ENCODE results near the gene CGB2.

GRCh38 chr19:49065905-49066512 lies 34.3 kb downstream of the CGB2 start:
- TF ChIP-seq, protein P1, sequence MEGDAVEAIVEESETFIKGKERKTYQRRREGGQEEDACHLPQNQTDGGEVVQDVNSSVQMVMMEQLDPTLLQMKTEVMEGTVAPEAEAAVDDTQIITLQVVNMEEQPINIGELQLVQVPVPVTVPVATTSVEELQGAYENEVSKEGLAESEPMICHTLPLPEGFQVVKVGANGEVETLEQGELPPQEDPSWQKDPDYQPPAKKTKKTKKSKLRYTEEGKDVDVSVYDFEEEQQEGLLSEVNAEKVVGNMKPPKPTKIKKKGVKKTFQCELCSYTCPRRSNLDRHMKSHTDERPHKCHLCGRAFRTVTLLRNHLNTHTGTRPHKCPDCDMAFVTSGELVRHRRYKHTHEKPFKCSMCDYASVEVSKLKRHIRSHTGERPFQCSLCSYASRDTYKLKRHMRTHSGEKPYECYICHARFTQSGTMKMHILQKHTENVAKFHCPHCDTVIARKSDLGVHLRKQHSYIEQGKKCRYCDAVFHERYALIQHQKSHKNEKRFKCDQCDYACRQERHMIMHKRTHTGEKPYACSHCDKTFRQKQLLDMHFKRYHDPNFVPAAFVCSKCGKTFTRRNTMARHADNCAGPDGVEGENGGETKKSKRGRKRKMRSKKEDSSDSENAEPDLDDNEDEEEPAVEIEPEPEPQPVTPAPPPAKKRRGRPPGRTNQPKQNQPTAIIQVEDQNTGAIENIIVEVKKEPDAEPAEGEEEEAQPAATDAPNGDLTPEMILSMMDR (IDR thresholded peaks at IDR 0.05), result no peak
- TF ChIP-seq POLR2A (IDR thresholded peaks at IDR 0.05), result no peak
